PC-9 (cell line): ENCODE measurements around the gene XBP1.

ENCODE experiments used
- CTCF ChIP-seq: fragments of 200-600 bp; sonication (generic); conservative IDR thresholded peaks from 2 replicates; pipeline ENCODE4 v1.6.1; 2017; ENCODE audit warnings: mixed run types, antibody characterized with exemption, mild to moderate bottlenecking, moderate library complexity
- EZH2 ChIP-seq: fragments of 200-600 bp; sonication (generic); IDR thresholded peaks from 2 replicates; pipeline ENCODE4 v1.8.0; 2017; ENCODE audit warnings: antibody characterized with exemption, low read depth

- TF ChIP-seq EZH2 (no peak), CTCF (no peak)
These were observed 8.5 kb upstream of the XBP1 start for GRCh38 chr22:28808716-28809355.
